Measurements from ENCODE around the gene CHRNB1.

CHRNB1 gene, protein sequence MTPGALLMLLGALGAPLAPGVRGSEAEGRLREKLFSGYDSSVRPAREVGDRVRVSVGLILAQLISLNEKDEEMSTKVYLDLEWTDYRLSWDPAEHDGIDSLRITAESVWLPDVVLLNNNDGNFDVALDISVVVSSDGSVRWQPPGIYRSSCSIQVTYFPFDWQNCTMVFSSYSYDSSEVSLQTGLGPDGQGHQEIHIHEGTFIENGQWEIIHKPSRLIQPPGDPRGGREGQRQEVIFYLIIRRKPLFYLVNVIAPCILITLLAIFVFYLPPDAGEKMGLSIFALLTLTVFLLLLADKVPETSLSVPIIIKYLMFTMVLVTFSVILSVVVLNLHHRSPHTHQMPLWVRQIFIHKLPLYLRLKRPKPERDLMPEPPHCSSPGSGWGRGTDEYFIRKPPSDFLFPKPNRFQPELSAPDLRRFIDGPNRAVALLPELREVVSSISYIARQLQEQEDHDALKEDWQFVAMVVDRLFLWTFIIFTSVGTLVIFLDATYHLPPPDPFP

DNA sequence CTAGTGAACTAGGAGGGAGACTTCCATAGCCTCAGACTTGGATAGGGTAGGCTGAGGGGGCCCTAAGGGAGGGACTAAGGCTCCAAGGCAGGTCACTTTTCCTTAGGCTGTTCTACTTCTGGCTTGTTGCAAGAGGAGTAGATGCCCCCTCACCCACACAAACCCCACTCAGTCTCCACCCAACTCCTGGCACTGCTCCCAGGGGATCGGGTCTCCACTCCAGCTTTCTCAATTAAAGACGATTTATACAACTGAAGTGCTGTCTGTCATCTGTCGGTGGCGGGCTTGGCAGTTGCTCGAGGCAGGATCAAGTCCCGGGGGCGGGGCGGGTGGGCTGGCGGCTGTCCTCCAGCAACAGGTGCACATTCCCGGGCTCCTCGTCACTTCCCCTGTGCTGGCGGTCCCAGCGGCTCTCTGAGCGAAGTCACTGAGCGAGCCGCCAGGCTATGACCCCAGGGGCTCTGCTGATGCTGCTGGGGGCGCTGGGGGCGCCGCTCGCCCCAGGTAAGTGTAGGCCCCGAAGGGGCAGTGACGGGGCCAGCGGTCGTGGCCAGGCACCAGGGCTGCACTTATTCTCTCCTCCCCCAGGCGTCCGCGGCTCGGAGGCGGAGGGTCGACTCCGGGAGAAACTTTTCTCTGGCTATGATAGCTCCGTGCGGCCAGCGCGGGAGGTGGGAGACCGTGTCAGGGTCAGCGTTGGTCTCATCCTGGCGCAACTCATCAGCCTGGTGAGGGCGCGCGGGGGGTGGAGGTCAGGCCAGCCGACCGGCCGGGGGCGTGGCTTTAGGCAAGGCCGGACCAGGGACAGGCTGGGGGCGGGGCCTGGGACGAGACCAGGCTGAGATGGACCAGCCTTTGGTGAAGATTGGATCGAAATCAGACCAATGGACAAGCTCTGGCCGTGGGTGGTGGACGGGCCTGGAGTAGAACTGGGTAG, at the start of gene CHRNB1:
Gene CHRNB1 (plus strand): TSS at position 380 of the 937 bp plus-strand sequence. CDS start 67 bp downstream, at position 447.
- no peak for DNase-seq

DNA sequence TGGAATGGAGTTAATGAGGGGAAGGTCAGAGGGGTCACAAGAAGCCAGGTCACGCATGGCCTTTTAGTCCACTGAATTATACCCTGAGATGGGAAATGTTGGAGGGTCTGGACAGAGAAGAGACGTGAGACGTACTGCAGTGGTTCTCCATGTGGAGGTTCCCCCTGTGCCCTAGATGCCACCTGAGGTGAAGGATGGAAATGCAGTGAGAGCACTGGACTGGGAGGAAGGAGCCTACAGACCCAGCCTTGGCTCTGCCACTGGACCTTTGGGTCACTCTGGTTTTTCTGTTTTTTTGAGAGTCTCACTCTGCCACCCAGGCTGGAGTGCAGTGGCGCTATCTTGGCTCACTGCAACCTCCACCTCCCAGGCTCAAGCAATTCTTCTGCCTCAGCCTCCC, 48.7 kb upstream of the CHRNB1 start:
- no peak for DNase-seq

DNA sequence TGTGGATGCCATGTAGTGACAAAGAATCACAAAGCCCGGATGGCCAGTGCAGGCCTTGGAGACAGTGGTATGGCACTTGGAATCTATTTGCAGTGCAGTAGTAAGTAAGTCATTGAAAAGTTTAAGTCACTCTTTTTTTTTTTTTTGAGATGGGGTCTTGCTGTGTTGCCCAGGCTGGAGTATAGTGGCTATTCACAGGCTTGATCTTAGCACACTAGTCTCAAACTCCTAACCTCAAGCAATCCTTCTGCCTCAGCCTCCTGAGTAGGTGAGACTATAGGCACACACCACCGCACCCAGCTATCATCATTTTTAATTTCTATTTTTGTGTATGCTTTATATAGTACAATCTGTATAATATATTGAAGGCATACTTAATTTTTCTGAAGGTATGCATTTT, 46.2 kb upstream of the CHRNB1 start:
- DNase-seq: no peak

DNA sequence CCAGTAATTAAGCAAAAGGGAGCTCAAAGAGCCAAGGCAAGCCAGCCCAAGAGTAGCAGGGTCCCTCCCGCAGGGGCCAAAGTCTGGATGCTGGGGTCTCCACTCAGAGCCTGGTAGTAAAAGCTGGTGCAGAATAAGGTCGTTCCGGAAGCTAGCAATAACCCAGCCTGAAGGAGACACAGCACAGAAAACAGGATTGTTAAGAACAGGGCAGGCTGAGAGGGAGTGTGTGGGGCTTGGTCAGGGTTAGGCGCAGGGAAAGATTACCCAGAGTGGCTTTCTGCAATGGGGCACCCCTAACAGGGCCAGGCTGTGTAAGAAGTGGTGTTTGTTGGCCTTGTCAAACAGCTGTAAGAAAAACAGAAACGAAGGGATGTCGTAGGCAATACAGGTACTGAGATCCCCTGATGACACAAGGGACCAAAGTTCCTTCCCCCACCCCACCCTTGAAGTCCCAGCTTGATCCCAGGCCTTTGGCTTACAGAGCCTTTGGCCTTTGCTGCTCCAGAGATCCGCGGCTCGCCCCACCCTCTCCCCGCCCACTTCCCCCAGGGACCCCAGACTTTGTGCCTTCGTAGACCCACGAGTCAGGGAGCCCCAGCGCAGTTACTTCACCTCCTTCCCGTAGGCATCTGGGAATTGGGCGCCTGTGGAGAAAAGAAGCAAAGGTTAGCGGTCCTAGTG, 41.7 kb upstream of the CHRNB1 start:
- DNase-seq: no peak

DNA sequence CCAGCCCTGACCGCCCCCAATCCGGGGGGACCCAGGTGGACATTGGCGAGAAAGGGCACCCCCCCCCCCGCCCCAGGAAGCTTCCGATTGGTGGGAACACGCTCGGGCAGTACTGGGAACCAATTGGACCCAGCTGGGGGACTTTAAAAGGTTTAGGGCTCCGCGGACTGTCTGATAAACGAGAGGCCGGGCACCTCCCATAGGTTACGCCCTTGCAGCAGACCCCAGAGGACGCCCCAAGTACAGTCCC, 41.2 kb upstream of the CHRNB1 start:
- peak; percentile 48 for DNase-seq

DNA sequence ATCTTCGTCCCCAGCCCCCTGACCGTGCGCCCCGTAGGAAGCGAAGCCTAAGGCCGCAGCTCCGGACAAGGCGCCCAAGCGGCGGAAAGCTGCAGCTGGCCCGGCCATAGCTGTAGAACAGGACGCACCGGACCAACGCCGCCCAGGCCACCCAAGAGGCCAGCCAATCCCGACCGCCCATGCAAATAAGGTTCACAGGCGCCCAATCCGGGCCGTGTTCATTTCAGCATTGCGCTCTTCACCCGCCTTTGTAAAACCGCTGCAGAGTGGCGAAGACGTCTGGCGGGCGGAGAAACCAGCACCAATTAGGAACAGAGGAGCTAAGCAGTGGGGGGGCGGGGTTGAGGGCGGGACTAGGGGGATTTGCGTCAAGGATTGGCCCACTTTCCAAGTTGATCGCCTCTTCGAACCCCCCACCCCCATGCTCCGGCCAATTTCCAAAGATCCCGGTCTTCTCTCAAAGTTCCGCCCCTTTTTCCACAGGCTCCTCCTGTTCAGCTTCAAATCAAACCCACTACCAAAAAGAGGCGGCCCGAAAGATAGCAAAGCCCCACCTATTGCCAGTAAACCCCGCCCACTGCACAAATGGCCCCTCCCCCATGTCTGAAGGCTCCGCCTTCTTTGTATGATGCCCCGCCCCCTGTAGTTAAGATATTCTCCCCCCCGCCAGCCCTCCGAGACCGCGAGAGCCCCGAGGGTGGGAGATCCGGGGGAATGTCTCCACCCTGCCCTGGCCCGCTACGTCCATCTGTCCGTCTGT, 40.7 kb upstream of the CHRNB1 start, which contains the start of gene TMEM256:
Gene TMEM256 (minus strand): TSS at position 121 of the 760 bp plus-strand sequence. CDS start 13 bp downstream, at position 108.
- peak; percentile 99 for DNase-seq

DNA sequence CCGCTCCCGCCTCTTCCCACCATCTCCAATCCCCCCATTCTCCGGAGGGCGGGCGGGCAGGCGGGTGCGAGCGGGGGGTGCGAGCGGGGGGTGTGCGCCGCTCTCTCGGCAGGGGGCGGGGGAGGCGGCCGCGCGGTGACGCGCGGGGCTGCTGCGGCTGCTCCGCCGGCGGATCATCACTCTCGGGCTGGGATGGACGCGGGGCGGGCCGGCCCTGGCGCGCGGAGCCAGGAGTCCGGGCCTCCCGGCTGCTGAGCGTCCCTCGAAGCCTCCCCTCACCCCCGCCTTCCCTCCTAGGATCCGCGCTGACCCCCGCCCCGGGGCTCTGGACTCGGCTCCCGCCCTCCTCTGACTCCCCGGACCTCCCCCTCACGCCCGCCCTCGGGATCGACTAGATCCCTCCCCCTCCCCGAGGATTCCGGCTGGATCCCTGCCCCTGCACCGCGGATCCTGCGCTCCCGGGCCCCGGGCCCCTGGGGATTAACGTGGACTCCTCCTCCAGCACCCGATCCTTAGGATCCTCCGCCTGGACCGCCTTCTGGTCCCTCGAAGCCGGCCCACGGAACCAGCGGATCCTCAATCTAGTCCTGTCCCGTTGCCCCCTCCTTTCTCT, 40.0 kb upstream of the CHRNB1 start:
- no peak for DNase-seq

DNA sequence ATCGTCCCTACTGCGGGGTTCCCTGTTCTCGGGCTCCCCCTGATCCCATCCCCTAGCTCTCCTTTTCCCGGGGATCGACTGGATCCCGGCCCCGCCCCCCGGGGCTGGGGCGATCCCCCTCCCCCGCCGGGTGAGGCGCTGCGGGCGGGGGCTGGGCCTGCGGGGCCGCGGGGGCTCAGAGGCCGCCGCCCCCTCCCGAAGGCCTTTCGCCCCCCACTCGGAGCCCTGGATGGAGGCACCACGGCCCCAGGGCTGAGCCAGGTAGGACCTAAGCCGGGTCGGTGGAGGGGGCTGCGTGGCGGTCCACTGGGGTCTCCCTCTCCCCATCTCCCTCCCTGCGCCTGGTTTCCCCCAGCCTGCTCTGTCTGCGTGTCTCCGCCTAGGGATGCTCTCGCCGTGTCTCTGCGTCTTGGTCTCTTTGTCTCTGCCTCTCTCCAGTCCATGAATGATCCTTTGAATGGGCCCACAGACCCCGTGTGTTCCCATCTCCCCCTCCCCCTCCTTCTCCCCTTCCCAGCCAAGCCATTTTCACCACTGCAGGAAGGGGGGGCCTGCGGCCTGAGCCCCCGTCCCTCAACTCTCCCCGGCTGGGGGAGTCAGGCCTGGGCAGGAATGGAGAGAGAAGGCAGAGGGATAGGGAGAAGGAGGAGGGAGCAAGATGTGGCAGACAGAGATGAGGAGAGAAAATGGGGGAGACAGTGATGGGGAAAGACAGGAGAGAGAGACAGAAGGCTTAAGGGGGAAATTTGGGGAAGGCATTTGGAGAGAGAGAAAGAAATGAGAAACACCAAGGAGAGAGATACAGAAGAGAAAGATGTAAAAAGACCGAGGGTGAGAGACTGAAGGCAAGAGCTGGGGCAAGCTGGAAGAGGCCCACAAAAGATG, 39.3 kb upstream of the CHRNB1 start:
- DNase-seq: no peak

DNA sequence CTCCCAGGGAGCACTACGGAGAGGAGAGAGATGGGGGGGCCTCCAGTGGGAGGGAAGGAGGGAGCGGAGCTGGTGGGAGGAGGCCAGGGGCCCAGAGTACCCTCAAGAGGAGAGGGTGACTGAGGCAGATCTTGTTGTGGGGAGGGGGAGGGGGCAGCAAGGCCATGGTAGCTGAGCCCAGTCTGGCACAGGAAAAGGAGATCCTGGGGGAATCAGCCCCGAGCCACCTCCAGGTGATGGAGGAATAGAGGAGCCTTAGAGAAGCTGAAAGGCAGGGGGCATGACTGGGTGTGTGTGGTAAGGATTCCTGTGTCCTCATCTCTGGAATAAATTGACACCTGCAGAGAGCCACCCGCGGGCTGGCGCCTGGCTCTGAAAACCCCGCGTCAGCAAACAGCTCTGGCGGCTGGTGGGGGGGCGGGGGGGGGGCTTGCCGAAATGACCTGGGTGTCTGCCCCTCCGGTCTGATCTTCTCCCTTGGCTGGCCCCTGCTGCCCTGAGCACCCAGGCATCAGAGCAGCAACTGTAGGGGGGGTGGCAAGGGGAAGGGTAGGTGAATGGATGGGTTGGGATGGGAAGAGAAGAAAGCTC, 38.5 kb upstream of the CHRNB1 start:
- DNase-seq: no peak

DNA sequence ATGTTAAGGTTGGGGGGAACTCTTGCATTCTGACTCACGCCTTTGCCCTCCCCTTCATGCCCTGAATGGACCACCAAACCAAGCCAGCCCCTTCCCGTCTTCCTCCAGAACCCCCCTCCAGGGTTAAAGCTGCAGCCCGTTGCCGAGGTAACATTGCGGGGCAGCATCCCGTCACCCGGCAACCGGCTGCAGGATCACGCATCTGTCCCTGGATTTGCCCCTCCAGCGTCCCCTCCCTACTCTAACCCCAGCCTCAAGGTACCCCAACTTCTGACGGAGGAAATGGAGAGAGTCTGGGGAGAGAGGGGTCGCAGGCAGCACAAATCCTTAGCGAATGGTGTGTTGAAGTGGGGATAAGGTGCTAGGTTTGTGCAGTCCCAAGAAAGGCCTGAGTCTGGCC, 37.8 kb upstream of the CHRNB1 start:
- DNase-seq: no peak

DNA sequence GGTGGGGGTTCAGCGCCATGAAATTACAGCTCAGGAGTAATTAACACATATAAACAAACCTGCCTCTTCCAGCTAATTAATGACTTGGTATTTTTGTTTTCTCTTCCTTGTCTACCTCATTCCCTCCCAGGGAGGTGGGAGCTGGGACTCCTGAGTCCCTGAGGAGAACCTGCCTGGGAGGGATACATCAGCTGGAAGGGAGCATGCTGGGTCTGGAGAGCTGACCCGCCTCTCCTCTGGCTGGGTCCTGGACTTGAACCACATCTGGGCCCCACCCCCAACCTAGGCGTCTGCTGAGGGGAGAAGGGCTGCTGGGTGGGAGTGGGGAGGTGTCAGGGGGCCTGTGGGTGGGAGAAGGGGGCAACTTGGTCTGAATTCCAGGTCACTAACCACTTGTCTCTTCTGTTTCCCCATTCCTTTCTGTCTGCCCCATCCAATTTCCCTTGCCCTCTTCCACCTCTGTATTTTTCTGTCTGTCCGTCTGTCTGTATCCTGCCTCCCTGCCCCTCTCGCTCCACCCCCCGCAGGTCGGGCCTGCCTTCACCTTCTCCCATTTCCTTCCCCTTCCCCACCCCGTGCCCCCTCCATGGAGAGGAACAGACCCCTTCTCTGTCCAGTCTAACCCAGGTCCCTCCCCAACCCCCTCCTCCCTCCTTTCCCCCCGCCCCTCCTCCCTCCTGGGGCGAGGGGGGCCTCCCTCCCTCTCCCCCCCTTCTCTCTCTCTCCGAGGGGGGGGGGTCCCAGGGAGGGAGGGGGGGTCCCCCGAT, 37.2 kb upstream of the CHRNB1 start, which contains the start of gene NLGN2:
Gene NLGN2 (plus strand): TSS at position 361 of the 767 bp plus-strand sequence. CDS start 411 bp downstream, outside the sequence.
- DNase-seq: no peak

DNA sequence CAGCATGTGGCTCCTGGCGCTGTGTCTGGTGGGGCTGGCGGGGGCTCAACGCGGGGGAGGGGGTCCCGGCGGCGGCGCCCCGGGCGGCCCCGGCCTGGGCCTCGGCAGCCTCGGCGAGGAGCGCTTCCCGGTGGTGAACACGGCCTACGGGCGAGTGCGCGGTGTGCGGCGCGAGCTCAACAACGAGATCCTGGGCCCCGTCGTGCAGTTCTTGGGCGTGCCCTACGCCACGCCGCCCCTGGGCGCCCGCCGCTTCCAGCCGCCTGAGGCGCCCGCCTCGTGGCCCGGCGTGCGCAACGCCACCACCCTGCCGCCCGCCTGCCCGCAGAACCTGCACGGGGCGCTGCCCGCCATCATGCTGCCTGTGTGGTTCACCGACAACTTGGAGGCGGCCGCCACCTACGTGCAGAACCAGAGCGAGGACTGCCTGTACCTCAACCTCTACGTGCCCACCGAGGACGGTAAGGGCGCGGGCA, 36.6 kb upstream of the CHRNB1 start:
- no peak for DNase-seq

DNA sequence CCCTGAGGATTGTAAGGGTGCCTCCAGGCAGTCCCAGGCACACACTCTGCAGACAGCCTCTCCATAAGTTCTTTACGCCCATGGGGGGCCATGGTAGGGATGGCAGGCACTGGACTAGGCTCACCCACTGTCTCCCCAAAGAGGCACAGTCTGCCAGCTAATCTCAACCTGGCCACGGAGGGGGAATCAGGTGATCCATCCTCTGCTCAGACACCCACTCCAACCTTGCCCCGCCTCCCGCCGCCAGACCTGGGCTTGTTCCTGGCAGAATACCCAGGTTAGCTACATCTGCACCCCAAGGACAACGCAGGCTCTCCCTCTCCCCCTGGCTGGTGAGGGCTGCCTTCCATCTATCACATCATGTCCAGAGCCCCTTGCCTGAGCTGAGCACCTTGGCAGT, 36.0 kb upstream of the CHRNB1 start:
- DNase-seq: no peak

DNA sequence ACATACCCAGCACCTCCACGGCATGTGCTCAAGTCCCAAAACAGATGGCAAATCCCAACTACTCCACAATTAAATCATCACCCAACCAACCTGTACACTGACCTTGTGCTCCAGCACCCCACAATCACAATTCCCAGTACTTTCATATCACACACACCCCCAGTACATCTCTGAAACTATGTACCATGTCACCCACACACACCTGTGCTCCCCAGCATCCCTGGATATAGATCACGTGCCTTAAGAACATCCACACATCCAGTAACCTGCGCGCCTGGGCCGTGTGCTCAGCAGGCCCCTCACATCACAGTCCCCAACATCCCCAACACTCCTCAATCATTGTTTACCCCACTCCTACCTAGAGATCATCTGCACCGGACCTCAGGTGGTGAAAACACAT, 35.1 kb upstream of the CHRNB1 start:
- no peak for DNase-seq

DNA sequence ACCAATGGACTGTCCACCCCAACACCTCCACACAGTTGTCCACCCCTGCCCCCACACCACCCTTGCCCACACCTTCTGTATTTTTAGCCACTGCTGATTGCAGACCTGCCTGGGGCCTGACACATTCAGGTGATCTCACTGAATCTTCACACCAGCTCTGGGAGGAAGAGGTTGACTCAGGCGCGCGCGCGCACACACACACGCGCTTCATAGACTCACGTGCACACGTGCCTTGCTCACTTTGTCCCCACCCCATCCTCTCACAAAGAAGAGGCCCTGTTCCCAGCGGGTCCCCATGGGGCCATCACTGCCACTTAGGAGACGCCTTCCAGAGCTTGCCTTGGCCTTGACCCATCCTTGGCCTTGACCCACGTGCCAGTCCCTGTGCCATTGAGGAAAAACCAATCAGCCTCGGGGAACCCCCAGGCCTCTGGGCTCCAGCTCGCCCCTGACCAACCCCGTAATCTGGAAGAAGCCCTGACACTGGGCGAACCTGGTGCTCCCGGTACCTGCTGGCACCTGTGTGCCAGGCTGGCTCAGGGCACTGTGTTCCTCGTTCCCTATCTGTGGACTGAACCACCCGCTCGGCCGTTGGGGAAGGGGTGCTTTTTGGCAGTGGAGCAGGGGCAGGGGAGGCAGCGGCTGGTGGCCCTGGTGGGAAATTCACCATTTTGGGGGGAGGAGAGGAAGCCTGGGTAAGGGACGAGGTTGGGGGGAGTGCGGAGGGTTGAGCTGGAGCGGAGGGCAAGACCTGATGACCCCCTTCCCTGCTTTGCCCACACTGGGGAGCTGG, 34.0 kb upstream of the CHRNB1 start:
- DNase-seq: no peak

DNA sequence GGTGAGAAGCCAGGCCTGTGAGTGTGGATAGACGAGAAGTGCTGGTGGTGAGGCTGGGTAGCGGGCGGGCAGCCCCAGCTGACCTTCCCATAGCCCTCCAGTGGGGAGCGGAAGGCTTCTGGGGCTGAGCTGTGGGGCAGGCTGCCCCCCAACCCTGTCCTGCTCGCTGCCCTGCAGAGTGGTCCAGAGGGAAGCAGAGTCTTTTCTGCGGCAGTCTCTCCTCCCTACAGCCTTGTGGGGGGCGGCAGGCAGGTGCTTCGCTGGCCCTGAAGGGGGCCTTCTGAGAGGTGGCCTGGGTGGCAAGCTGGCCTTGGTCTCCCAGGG, 33.5 kb upstream of the CHRNB1 start:
- no peak for DNase-seq

DNA sequence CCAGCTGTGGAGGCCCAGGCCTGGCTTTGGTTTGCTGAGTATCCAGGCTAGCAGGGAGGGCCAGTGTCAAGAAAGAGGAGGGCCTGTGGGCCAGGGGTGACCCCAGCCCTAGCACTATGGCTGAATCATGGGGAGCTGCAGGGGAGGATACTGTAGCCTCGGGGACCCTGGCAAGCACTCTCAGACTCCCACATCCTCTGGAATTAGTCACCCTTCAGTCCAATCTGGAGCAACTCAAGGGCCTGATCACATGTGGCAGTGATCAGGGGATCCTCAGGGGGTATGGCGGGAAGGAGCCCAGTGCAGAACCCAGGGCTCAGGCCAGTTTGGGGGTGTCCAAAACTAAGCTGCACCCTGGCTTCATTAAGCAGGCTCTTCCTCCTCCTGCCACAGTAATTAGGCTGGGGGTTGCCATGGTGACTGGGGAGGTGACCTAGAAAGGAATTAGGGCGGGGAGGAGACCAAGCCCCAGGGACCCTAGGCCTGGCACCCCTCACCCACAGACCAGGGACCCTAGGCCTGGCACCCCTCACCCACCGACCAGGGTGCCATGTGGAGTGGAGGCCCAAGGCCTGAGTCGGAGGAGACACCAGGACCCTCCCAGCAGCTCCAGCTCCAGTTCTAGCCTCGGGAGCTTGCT, 31.4 kb upstream of the CHRNB1 start:
- no peak for DNase-seq

DNA sequence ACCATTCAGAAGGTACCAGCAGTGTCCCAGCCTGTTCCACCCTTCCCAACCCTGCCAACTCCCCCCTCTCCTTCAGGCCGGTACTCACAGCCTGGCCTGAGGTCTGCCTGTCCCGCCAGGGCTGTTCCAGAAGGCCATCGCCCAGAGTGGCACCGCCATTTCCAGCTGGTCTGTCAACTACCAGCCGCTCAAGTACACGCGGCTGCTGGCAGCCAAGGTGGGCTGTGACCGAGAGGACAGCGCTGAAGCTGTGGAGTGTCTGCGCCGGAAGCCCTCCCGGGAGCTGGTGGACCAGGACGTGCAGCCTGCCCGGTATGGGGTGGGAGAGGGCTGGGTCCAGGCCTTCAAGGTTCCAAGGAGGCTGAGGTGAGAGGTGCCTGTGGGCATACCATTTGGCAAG, 30.0 kb upstream of the CHRNB1 start:
- DNase-seq: no peak
